Liver (tissue), 9 donors: ENCODE data around the gene RNGTT. TPM values are rescaled to one million over a fixed set of nuclear protein-coding genes. Genes with fewer than 3 reads are reported as not detected.

ENCODE experiments used
- DNase-seq: peaks from one replicate; pipeline ENCODE4 v3.0.0-alpha.2; 2017; ENCODE audit warnings: low spot score
- H3K27ac ChIP-seq, 2 donors: one replicate each; pipeline ENCODE4 v1.7.0; 2013; ENCODE audit warnings: inconsistent platforms in 2 of 2, low read length in 2 of 2, control low read depth in 1 of 2, low read depth in 1 of 2, mild to moderate bottlenecking in 1 of 2
- H3K27me3 ChIP-seq, 4 donors: one replicate each; pipeline versions ENCODE4 v1.6.1 to v1.7.0; 2013; ENCODE audit warnings: low read length in 3 of 4, inconsistent platforms in 1 of 4, mild to moderate bottlenecking in 1 of 4, moderate library complexity in 1 of 4; ENCODE audit not compliant: control insufficient read depth in 4 of 4, insufficient read depth in 4 of 4
- H3K36me3 ChIP-seq, 4 donors: one replicate each; pipeline versions ENCODE4 v1.6.1 to v1.7.0; 2013; ENCODE audit warnings: low read length in 3 of 4, mild to moderate bottlenecking in 3 of 4, low read depth in 1 of 4, moderate library complexity in 1 of 4; ENCODE audit not compliant: control insufficient read depth in 4 of 4, insufficient read depth in 3 of 4
- H3K4me1 ChIP-seq, 4 donors: one replicate each; pipeline versions ENCODE4 v1.6.1 to v1.7.0; 2013; ENCODE audit warnings: low read length in 3 of 4, mild to moderate bottlenecking in 3 of 4, moderate library complexity in 1 of 4; ENCODE audit not compliant: control insufficient read depth in 4 of 4, insufficient read depth in 4 of 4
- H3K4me3 ChIP-seq, 3 donors: one replicate each; pipeline versions ENCODE4 v1.6.1 to v1.7.0; 2013; ENCODE audit warnings: low read length in 3 of 3, control low read depth in 1 of 3, low read depth in 1 of 3, mild to moderate bottlenecking in 1 of 3
- H3K9ac ChIP-seq, 2 donors: one replicate each; pipeline ENCODE4 v1.7.0; 2013; ENCODE audit warnings: low read length in 2 of 2, mild to moderate bottlenecking in 2 of 2, moderate library complexity in 2 of 2, control low read depth in 1 of 2, low read depth in 1 of 2
- H3K9me3 ChIP-seq, 4 donors: one replicate each; pipeline versions ENCODE4 v1.6.1 to v1.7.0; 2013; ENCODE audit warnings: low read length in 3 of 4; ENCODE audit not compliant: control insufficient read depth in 4 of 4
- EGR1 ChIP-seq, 2 donors: IDR thresholded peaks; 2 replicates each; pipeline ENCODE4 v1.6.1; 2016 to 2018; ENCODE audit warnings: antibody characterized with exemption in 2 of 2, low read depth in 2 of 2
- FOXA1 ChIP-seq: IDR thresholded peaks from 2 replicates; pipeline ENCODE4 v1.6.1; 2016; ENCODE audit warnings: antibody characterized with exemption
- FOXA2 ChIP-seq: IDR thresholded peaks from 2 replicates; pipeline ENCODE4 v1.6.1; 2016; ENCODE audit warnings: antibody characterized with exemption
- GABPA ChIP-seq, 2 donors: IDR thresholded peaks in 1 of 2; conservative IDR thresholded peaks in 1 of 2; 2 replicates each; pipeline ENCODE4 v1.6.1; 2016; ENCODE audit warnings: antibody characterized with exemption in 2 of 2, mild to moderate bottlenecking in 1 of 2, moderate library complexity in 1 of 2
- HNF4A ChIP-seq, 2 donors: conservative IDR thresholded peaks; 2 replicates each; pipeline ENCODE4 v1.6.1; 2016; ENCODE audit warnings: antibody characterized with exemption in 2 of 2, mild to moderate bottlenecking in 2 of 2
- HNF4G ChIP-seq: IDR thresholded peaks from 2 replicates; pipeline ENCODE4 v1.6.1; 2016; ENCODE audit warnings: antibody characterized with exemption
- JUND ChIP-seq, 2 donors: IDR thresholded peaks; 2 replicates each; pipeline ENCODE4 v1.6.1; 2016; ENCODE audit warnings: antibody characterized with exemption in 2 of 2
- NR2F2 ChIP-seq: IDR thresholded peaks from 2 replicates; pipeline ENCODE4 v1.6.1; 2016; ENCODE audit warnings: antibody characterized with exemption
- RAD21 ChIP-seq, 2 donors: IDR thresholded peaks; 2 replicates each; pipeline ENCODE4 v1.6.1; 2016; ENCODE audit warnings: antibody characterized with exemption in 2 of 2, mild to moderate bottlenecking in 2 of 2
- RXRA ChIP-seq, 2 donors: IDR thresholded peaks; 2 replicates each; pipeline ENCODE4 v1.6.1; 2017 to 2018; ENCODE audit warnings: antibody characterized with exemption in 2 of 2, mild to moderate bottlenecking in 1 of 2
- SP1 ChIP-seq: IDR thresholded peaks from 2 replicates; pipeline ENCODE4 v1.6.1; 2018; ENCODE audit warnings: antibody characterized with exemption, mild to moderate bottlenecking
- TAF1 ChIP-seq: conservative IDR thresholded peaks from 2 replicates; pipeline ENCODE4 v1.6.1; 2016; ENCODE audit warnings: antibody characterized with exemption, mild to moderate bottlenecking
- YY1 ChIP-seq: IDR thresholded peaks from 2 replicates; pipeline ENCODE4 v1.6.1; 2016; ENCODE audit warnings: antibody characterized with exemption, mild to moderate bottlenecking
- WGBS: extraction: QIAGEN DNeasy Blood & Tissue Kit; methylation state at CpG from one replicate; pipeline ENCODE4 v1.1.7; 2013; 5-methylcytosine and 5-hydroxymethylcytosine counted together
- polyA plus RNA-seq, 2 donors: library from polyadenylated mRNA; stranded (reverse) in 1 of 2; unstranded in 1 of 2; fragments of 200-250 nt in 1 of 2; fragments of >200 nt in 1 of 2; fragmentation: Nextera tagmentation in 1 of 2; extraction: Ambion mirVana in 1 of 2; gene quantifications; one replicate each; pipeline versions ENCODE4 v1.2.1 to v1.2.3, GENCODE V29; 2013 to 2015
- total RNA-seq, 2 donors: library from RNA; depleted of rRNA; stranded (reverse); fragments of >200 nt; gene quantifications; one replicate each; pipeline ENCODE4 v1.2.3, GENCODE V29; 2014
- TF ChIP-seq, protein P1 (sequence below): IDR thresholded peaks from 2 replicates; pipeline ENCODE4 v1.6.1; 2016; ENCODE audit warnings: antibody characterized with exemption
- TF ChIP-seq, protein P2 (sequence below): fragments of 150-350 bp; IDR thresholded peaks from 2 replicates; pipeline ENCODE4 v1.5.1; 2017; ENCODE audit warnings: improper control_type of control experiment, low read depth, low read length; ENCODE audit not compliant: missing input control
- TF ChIP-seq, protein P3 (sequence below): IDR thresholded peaks from 2 replicates; pipeline ENCODE4 v1.6.1; 2016; ENCODE audit warnings: antibody characterized with exemption
- TF ChIP-seq, protein P4 (sequence below): IDR thresholded peaks from 2 replicates; pipeline ENCODE4 v1.6.1; 2016; ENCODE audit warnings: antibody characterized with exemption
- TF ChIP-seq, protein P5 (sequence below): IDR thresholded peaks from 2 replicates; pipeline ENCODE4 v1.6.1; 2016; ENCODE audit warnings: antibody characterized with exemption, mild to moderate bottlenecking
- donor health status: healthy.
- donor health status: healthy.
- donor health status: healthy.
- donor health status: healthy.
- donor health status: healthy.

The RNGTT gene
- total and polyA plus RNA-seq, 4 donors: 4.1 to 20.8 (median 7.2) TPM

DNA sequence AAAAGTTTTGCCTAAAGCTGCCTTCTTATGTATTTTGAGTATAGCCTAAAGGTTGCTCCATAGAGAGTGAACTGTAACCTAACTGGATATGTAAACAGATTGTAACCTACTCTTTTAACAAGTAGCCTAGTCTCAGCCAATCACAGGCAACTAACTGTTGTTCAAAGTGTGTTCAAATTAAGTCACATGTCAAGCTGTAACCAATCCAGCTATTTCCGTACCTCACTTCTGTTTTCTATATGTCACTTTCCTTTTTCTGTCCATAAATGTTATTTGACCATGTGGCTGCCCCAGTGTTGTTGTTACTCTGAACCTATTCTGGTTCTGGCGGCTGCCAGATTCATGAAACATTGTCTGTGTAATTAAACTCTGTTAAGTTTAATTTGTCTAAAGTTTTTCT is 47.4 kb upstream of the RNGTT start (continued):
- TF ChIP-seq, protein P1, sequence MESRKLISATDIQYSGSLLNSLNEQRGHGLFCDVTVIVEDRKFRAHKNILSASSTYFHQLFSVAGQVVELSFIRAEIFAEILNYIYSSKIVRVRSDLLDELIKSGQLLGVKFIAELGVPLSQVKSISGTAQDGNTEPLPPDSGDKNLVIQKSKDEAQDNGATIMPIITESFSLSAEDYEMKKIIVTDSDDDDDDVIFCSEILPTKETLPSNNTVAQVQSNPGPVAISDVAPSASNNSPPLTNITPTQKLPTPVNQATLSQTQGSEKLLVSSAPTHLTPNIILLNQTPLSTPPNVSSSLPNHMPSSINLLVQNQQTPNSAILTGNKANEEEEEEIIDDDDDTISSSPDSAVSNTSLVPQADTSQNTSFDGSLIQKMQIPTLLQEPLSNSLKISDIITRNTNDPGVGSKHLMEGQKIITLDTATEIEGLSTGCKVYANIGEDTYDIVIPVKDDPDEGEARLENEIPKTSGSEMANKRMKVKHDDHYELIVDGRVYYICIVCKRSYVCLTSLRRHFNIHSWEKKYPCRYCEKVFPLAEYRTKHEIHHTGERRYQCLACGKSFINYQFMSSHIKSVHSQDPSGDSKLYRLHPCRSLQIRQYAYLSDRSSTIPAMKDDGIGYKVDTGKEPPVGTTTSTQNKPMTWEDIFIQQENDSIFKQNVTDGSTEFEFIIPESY: no peak
- TF ChIP-seq YY1 (no peak), EGR1 (IDR thresholded peaks at IDR 0.05; ENCODE audit: low read depth in 2 of 2) (no peak), HNF4G (no peak), JUND (IDR thresholded peaks at IDR 0.05) (no peak)
- TF ChIP-seq, protein P2, sequence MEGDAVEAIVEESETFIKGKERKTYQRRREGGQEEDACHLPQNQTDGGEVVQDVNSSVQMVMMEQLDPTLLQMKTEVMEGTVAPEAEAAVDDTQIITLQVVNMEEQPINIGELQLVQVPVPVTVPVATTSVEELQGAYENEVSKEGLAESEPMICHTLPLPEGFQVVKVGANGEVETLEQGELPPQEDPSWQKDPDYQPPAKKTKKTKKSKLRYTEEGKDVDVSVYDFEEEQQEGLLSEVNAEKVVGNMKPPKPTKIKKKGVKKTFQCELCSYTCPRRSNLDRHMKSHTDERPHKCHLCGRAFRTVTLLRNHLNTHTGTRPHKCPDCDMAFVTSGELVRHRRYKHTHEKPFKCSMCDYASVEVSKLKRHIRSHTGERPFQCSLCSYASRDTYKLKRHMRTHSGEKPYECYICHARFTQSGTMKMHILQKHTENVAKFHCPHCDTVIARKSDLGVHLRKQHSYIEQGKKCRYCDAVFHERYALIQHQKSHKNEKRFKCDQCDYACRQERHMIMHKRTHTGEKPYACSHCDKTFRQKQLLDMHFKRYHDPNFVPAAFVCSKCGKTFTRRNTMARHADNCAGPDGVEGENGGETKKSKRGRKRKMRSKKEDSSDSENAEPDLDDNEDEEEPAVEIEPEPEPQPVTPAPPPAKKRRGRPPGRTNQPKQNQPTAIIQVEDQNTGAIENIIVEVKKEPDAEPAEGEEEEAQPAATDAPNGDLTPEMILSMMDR: no peak

GRCh38 chr6:89009624-89010059 is 46.2 kb upstream of the RNGTT start:
- Histone ChIP-seq H3K4me1 (peaks cover 0 to 7% (median 2%) of the 10 kb centered on the region in 4 donors), H3K9ac (no peak overlapping the region), H3K4me3 (no peak overlapping the region), H3K9me3 (no peaks in the 10 kb centered on the region), H3K27me3 (no peaks in the 10 kb centered on the region), H3K27ac (no peak overlapping the region), H3K36me3 (no peaks in the 10 kb centered on the region)
- DNase-seq: no peak
- TF ChIP-seq FOXA2 (no peak), RXRA (IDR thresholded peaks at IDR 0.05) (no peak), GABPA (IDR thresholded peaks at IDR 0.05 in 1 of 2, conservative IDR thresholded peaks at IDR 0.05 in 1 of 2) (no peak), FOXA1 (no peak), RAD21 (IDR thresholded peaks at IDR 0.05) (no peak), NR2F2 (no peak), HNF4A (conservative IDR thresholded peaks at IDR 0.05) (no peak), YY1 (no peak), EGR1 (IDR thresholded peaks at IDR 0.05; ENCODE audit: low read depth in 2 of 2) (no peak), TAF1 (no peak)
- TF ChIP-seq, protein P3, sequence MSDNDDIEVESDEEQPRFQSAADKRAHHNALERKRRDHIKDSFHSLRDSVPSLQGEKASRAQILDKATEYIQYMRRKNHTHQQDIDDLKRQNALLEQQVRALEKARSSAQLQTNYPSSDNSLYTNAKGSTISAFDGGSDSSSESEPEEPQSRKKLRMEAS: no peak
- TF ChIP-seq, protein P4, sequence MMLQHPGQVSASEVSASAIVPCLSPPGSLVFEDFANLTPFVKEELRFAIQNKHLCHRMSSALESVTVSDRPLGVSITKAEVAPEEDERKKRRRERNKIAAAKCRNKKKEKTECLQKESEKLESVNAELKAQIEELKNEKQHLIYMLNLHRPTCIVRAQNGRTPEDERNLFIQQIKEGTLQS: no peak
- 83% methylated on average over 5 of the region's 5 CpGs for WGBS

GRCh38 chr6:89008815-89009374 is 45.5 kb upstream of the RNGTT start:
- Histone ChIP-seq H3K9ac (no peak overlapping the region), H3K27me3 (no peaks in the 10 kb centered on the region), H3K27ac (no peak overlapping the region), H3K4me3 (no peak overlapping the region), H3K4me1 (peaks cover 0 to 7% (median 2%) of the 10 kb centered on the region in 4 donors), H3K9me3 (no peaks in the 10 kb centered on the region), H3K36me3 (no peaks in the 10 kb centered on the region)
- no peak for DNase-seq
- WGBS: 94% methylated on average over 5 of the region's 5 CpGs
- TF ChIP-seq FOXA2 (no peak), SP1 (no peak), HNF4G (no peak), FOXA1 (no peak), RXRA (IDR thresholded peaks at IDR 0.05) (no peak), JUND (IDR thresholded peaks at IDR 0.05) (no peak), GABPA (IDR thresholded peaks at IDR 0.05 in 1 of 2, conservative IDR thresholded peaks at IDR 0.05 in 1 of 2) (no peak), RAD21 (IDR thresholded peaks at IDR 0.05) (no peak), EGR1 (IDR thresholded peaks at IDR 0.05; ENCODE audit: low read depth in 2 of 2) (no peak)
- TF ChIP-seq, protein P4: no peak
- TF ChIP-seq, protein P1: no peak
- TF ChIP-seq, protein P5, sequence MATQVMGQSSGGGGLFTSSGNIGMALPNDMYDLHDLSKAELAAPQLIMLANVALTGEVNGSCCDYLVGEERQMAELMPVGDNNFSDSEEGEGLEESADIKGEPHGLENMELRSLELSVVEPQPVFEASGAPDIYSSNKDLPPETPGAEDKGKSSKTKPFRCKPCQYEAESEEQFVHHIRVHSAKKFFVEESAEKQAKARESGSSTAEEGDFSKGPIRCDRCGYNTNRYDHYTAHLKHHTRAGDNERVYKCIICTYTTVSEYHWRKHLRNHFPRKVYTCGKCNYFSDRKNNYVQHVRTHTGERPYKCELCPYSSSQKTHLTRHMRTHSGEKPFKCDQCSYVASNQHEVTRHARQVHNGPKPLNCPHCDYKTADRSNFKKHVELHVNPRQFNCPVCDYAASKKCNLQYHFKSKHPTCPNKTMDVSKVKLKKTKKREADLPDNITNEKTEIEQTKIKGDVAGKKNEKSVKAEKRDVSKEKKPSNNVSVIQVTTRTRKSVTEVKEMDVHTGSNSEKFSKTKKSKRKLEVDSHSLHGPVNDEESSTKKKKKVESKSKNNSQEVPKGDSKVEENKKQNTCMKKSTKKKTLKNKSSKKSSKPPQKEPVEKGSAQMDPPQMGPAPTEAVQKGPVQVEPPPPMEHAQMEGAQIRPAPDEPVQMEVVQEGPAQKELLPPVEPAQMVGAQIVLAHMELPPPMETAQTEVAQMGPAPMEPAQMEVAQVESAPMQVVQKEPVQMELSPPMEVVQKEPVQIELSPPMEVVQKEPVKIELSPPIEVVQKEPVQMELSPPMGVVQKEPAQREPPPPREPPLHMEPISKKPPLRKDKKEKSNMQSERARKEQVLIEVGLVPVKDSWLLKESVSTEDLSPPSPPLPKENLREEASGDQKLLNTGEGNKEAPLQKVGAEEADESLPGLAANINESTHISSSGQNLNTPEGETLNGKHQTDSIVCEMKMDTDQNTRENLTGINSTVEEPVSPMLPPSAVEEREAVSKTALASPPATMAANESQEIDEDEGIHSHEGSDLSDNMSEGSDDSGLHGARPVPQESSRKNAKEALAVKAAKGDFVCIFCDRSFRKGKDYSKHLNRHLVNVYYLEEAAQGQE: no peak
